ENCODE measurements around the gene SF1. TPM values are rescaled to one million over a fixed set of nuclear protein-coding genes. Genes with fewer than 3 reads are reported as not detected.

The SF1 gene
- total and polyA plus RNA-seq, 2 of the 4 experiments (the other 2 are of a cell fraction): 56.8 to 88.0 TPM

GRCh38 chr11:64823568-64824119 is 45.3 kb upstream of the SF1 start:
- no peak overlapping the region for H2BK120ac ChIP-seq (ENCODE audit: low read depth, low read length)
- no peaks in the 10 kb centered on the region for H3K36me3 ChIP-seq (ENCODE audit: control insufficient read depth, insufficient read depth, low read length)
- no peaks in the 10 kb centered on the region for H4K20me1 ChIP-seq (ENCODE audit: insufficient read depth, low read length)
- no peak for DNase-seq
- no TSS peak for BruUV-seq (replicated peaks)
- H3K18ac ChIP-seq (ENCODE audit: low read depth, low read length): no peak overlapping the region
- H3K9me3 ChIP-seq (ENCODE audit: control insufficient read depth, insufficient read depth, low read length): no peaks in the 10 kb centered on the region
- H2BK15ac ChIP-seq (ENCODE audit: low read depth, low read length): no peak overlapping the region
- H3K14ac ChIP-seq (replicated peaks; ENCODE audit: low read depth, low read length): no peak overlapping the region
- H2BK5ac ChIP-seq (ENCODE audit: low read depth, low read length, poor library complexity, severe bottlenecking): no peak overlapping the region
- H3K4ac ChIP-seq (ENCODE audit: low read depth, low read length): no peak overlapping the region
- H3K9me1 ChIP-seq (ENCODE audit: insufficient read depth, low read length): no peaks in the 10 kb centered on the region
- H3K27me3 ChIP-seq (ENCODE audit: control insufficient read depth, insufficient read depth, low read length): peaks cover 28% of the 10 kb centered on the region
- 44 to 67% methylated on average over 1 to 7 of the region's 11 CpGs for WGBS, 2 experiments (ENCODE audit: extremely low coverage in 2 of 2, insufficient read length in 1 of 2)
- H3K56ac ChIP-seq (ENCODE audit: extremely low read depth, insufficient read depth, low read length): no peak overlapping the region
- no peak overlapping the region for H3K9ac ChIP-seq (ENCODE audit: low read depth, low read length)
- H3K4me2 ChIP-seq (ENCODE audit: low read depth, low read length): no peak overlapping the region
- no peak for TF ChIP-seq BHLHE40 (IDR thresholded peaks at IDR 0.05; ENCODE audit: low read depth, low read length)
- TF ChIP-seq RCOR1 (IDR thresholded peaks at IDR 0.05; ENCODE audit: insufficient replicate concordance, low read length): no peak
- no peak for TF ChIP-seq MAZ (IDR thresholded peaks at IDR 0.05; ENCODE audit: borderline replicate concordance, low read depth, low read length)
- no peak for TF ChIP-seq ELK1 (IDR thresholded peaks at IDR 0.05; ENCODE audit: borderline replicate concordance, low read depth, low read length)
- no peak for TF ChIP-seq MXI1 (IDR thresholded peaks at IDR 0.05; ENCODE audit: borderline replicate concordance, low read depth, low read length)
- TF ChIP-seq FOS (IDR thresholded peaks at IDR 0.05; ENCODE audit: low read depth, low read length): no peak
- no peak for TF ChIP-seq MAFK (IDR thresholded peaks at IDR 0.05; ENCODE audit: low read depth, low read length)
- TF ChIP-seq CEBPB (IDR thresholded peaks at IDR 0.05; ENCODE audit: low read depth, low read length): no peak
- no peak for TF ChIP-seq POLR2A (IDR thresholded peaks at IDR 0.05; ENCODE audit: low read depth, low read length)
- no peak for TF ChIP-seq NFE2L2 (IDR thresholded peaks at IDR 0.05; ENCODE audit: low read depth, low read length)
- no peak for TF ChIP-seq CTCF (conservative IDR thresholded peaks at IDR 0.05; ENCODE audit: low read depth, low read length)
- TF ChIP-seq RFX5 (IDR thresholded peaks at IDR 0.05; ENCODE audit: low read depth, low read length): no peak
- TF ChIP-seq USF2 (IDR thresholded peaks at IDR 0.05; ENCODE audit: low read depth, low read length): no peak
- TF ChIP-seq SMC3 (IDR thresholded peaks at IDR 0.05; ENCODE audit: low read depth, low read length): no peak
- TF ChIP-seq CHD1 (IDR thresholded peaks at IDR 0.05; ENCODE audit: low read depth, low read length): no peak
- no peak for TF ChIP-seq RAD21 (IDR thresholded peaks at IDR 0.05; ENCODE audit: low read length)
- no peak overlapping the region for H2AFZ ChIP-seq (replicated peaks; ENCODE audit: low read length, poor library complexity)
- H3K27ac ChIP-seq (ENCODE audit: insufficient read depth, low read length): no peak overlapping the region
- H3K4me1 ChIP-seq (ENCODE audit: control insufficient read depth, insufficient read depth, low read length): no peaks in the 10 kb centered on the region
- dilution Hi-C loops (cut with HindIII; ENCODE audit: low sequenced_read_pairs, unreplicated experiment): no loop called here
- H4K5ac ChIP-seq (ENCODE audit: low read depth, low read length): no peak overlapping the region
- CTCF ChIA-PET: no interaction called here
- H2AK9ac ChIP-seq (replicated peaks; ENCODE audit: low read depth, low read length, poor library complexity): no peak overlapping the region
- intact Hi-C loops (cut with micrococcal nuclease): no loop called here
- no peak overlapping the region for H3K23ac ChIP-seq (ENCODE audit: low read depth, low read length)
- no peak overlapping the region for H3K4me3 ChIP-seq (ENCODE audit: insufficient read depth, low read depth, low read length)
- H2AK5ac ChIP-seq (ENCODE audit: low read depth, low read length): no peak overlapping the region
- POLR2A ChIA-PET (ENCODE audit: unreplicated experiment): no interaction called here
- no peak for ATAC-seq (ENCODE audit: low read depth)
- in situ Hi-C loops (cut with MboI; ENCODE audit: low sequenced_read_pairs): no loop called here
- H4K91ac ChIP-seq (ENCODE audit: insufficient read depth, low read depth, low read length): no peak overlapping the region
- no peaks in the 10 kb centered on the region for H3K79me1 ChIP-seq (ENCODE audit: low read depth in 1 of 2, low read length in 2 of 2)
- no peak overlapping the region for H2BK20ac ChIP-seq (ENCODE audit: low read depth, low read length)
- H4K8ac ChIP-seq (ENCODE audit: low read depth in 2 of 2, low read length in 2 of 2): no peak overlapping the region
